ENCODE data around the gene CGB5.

CGB5 gene

GRCh38 chr19:49064768-49065611, 21.3 kb downstream of the CGB5 start, which contains the start of gene NTF4:
TSS of gene NTF4 (minus strand) at chr19:49064818. CDS start at chr19:49061997, 2,821 bp downstream.
- DNase-seq (ENCODE audit: low spot score), result peak; percentile 75
- POLR2A ChIA-PET (ENCODE audit: low non-redundant PET), result interaction anchor here (0.7 to 1.4 kb wide), 2 partner anchors 9 to 72 kb away, joined by 3 read pairs; partner anchors contain the start of genes GYS1 and RUVBL2
- H3K27ac ChIP-seq, result peak within 1 kb of the TSS; percentile 96
- CTCF ChIA-PET, result interaction anchor here (0.8 to 1.1 kb wide), 2 partner anchors 9 to 41 kb away, joined by 3 read pairs; no protein-coding TSS in a partner anchor
- 0 out of 2 replicates have a peak, but pooled peaks have one; percentile 12 for TF ChIP-seq CTCF (conservative IDR thresholded peaks at IDR 0.05; ENCODE audit: low read depth)

GRCh38 chr19:49065905-49066512, 22.4 kb downstream of the CGB5 start:
- POLR2A ChIA-PET (ENCODE audit: low non-redundant PET), result interaction anchor here (0.7 kb wide), 2 partner anchors 10 to 190 kb away, joined by 3 to 4 read pairs; no protein-coding TSS in a partner anchor
- CTCF ChIA-PET, result interaction anchor here (0.5 to 1.1 kb wide), 2 partner anchors 8 to 271 kb away, joined by 3 to 5 read pairs; no protein-coding TSS in a partner anchor

GRCh38 chr19:49067554-49067953, 23.9 kb downstream of the CGB5 start:
- no peak for DNase-seq (ENCODE audit: low spot score)
- ChIA-PET POLR2A (ENCODE audit: low non-redundant PET) (interaction anchor here (0.6 to 0.7 kb wide), 2 partner anchors 100 to 1127 kb away, joined by 3 to 5 read pairs; no protein-coding TSS in a partner anchor), CTCF (no interaction called here)
- no peak for TF ChIP-seq CTCF (conservative IDR thresholded peaks at IDR 0.05; ENCODE audit: low read depth)
- H3K27ac ChIP-seq, result no peak overlapping the region

More at GRCh38 chr19:49065905-49066512, 22.4 kb downstream of the CGB5 start:
- no peak for TF ChIP-seq CTCF (conservative IDR thresholded peaks at IDR 0.05; ENCODE audit: low read depth)
- DNase-seq (ENCODE audit: low spot score), result no peak
- peak overlapping the region; percentile 96 for H3K27ac ChIP-seq

GRCh38 chr19:49069026-49069425, 25.4 kb downstream of the CGB5 start:
- DNase-seq (ENCODE audit: low spot score), result no peak
- TF ChIP-seq CTCF (conservative IDR thresholded peaks at IDR 0.05; ENCODE audit: low read depth), result no peak
- POLR2A ChIA-PET (ENCODE audit: low non-redundant PET), result no interaction called here
- no peak overlapping the region for H3K27ac ChIP-seq
- CTCF ChIA-PET, result interaction anchor here (0.6 to 1.0 kb wide), 3 partner anchors 53 to 749 kb away, joined by 3 read pairs; no protein-coding TSS in a partner anchor

- POLR2A ChIA-PET (ENCODE audit: low non-redundant PET), result interaction anchor here (0.6 kb wide), 1 partner anchor 12 kb away, joined by 4 read pairs; no protein-coding TSS in a partner anchor
- H3K27ac ChIP-seq, result no peak overlapping the region
- no peak for DNase-seq (ENCODE audit: low spot score)
- CTCF ChIA-PET, result interaction anchor here (0.6 to 0.7 kb wide), 2 partner anchors 44 to 151 kb away, joined by 3 to 4 read pairs; partner anchors contain the start of gene LIN7B
- TF ChIP-seq CTCF (conservative IDR thresholded peaks at IDR 0.05; ENCODE audit: low read depth), result no peak
Measured at GRCh38 chr19:49070416-49070815, 26.8 kb downstream of the CGB5 start.
